HUDEP-2 (cell line): ENCODE data around the gene EP400.

Experiments used
- DNase-seq, 76 experiments: peaks; one replicate each; lab custom pipeline; 2025; ENCODE audit not compliant: unreplicated experiment in 76 of 76; lab: John Stamatoyannopoulos, UW

Gene EP400

DNA sequence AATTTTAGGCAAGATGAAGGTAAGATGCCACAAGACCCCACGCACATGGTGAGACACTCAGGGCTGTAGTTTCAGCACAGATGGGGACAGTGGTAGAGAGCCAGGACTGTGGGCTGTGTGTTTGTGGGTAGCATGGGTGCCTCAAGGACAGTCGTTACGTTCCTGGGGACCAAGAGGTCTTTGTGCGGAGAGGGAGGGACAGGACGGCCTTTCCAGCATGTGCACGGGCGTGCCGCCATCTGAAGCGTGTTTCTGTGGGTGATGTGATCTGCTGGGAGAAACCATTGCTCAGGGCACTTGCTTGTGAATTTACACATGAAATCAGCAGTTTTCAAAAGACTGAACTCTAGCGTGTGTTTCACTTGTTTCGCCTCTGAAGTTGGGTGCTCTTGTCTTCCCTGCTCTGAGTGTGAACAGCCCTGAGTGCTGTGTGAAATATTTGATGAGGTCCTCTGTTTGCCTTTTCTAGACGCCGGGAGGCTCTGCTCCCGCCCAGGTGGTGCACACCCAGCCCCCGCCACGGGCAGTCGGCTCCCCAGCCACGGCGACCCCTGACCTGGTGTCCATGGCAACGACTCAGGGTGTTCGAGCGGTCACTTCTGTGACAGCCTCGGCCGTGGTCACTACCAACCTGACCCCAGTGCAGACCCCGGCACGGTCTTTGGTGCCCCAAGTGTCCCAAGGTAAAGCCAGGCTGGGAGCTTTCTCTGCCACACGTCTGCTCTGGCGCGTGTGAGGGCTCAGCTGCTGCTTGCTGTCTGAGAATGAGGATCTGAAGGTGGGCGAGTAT lies 112.1 kb downstream of the EP400 start:
- no peak for DNase-seq

DNA sequence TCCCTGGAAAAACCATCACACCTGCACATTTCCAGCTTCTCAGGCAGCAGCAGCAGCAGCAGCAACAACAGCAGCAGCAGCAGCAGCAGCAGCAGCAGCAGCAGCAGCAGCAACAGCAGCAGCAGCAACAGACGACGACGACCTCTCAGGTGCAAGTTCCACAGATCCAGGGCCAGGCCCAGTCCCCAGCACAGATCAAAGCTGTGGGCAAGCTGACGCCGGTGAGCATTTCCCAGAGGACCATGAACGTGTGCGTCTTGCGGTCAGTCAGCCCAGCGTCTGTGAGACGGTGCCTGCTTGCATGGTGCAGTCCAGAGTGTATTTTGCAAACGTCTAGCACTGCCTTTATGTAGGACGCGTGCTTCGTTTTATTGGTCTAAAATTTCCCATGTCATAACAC lies 112.7 kb downstream of the EP400 start:
- DNase-seq: no peak

DNA sequence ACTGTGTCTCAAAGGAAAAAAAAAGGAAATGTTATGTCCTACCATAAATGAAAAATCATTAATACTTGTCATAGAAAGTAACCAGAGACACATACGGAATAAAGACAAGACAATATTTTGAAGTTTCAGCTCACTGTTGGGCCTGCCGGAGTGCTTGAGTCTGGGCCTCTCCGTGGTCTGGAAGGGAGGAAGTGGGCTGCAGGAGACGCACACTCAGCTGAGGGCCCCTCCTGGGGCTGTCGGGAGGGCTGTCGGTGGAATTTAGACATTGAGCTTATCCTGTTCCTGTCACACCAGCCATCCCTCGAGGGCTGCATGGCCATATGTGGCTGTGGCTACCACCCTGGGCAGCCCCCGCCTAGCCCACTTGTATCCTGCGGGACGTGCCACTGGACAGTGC lies 113.7 kb downstream of the EP400 start:
- DNase-seq: no peak

DNA sequence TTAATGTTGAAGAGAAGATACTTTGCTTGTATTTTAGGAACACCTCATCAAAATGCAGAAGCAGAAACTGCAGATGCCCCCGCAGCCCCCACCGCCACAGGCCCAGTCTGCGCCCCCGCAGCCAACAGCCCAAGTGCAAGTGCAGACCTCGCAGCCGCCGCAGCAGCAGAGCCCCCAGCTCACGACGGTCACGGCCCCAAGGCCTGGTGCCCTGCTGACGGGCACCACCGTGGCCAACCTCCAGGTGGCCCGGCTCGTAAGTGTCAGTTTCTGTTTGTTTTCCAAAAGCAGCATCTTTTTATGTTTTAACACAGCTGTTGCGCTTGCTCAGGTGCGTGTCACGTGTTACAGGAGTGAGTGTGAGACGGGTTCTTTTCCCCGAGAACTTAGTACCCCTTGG lies 114.9 kb downstream of the EP400 start:
- DNase-seq: no peak

DNA sequence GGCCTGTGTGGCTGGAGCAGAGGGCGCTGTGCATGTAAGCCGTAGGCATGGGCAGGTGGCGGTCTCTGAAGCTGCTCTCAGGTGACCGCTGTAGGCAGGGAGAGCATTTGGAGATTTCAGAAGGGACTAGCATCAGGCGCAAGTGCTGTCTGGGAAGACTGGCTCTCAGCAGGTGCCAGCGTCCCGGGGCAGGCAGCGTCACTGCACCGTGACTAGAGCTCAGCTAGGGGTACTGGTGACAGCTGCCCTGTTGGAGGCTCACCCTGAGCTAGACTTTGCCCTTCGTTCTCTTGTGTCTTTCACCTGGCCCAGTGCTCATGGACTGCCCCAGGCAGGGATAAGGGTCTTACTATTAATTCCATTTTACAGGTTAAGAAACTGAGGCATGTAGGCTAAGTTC lies 115.5 kb downstream of the EP400 start:
- DNase-seq: no peak

DNA sequence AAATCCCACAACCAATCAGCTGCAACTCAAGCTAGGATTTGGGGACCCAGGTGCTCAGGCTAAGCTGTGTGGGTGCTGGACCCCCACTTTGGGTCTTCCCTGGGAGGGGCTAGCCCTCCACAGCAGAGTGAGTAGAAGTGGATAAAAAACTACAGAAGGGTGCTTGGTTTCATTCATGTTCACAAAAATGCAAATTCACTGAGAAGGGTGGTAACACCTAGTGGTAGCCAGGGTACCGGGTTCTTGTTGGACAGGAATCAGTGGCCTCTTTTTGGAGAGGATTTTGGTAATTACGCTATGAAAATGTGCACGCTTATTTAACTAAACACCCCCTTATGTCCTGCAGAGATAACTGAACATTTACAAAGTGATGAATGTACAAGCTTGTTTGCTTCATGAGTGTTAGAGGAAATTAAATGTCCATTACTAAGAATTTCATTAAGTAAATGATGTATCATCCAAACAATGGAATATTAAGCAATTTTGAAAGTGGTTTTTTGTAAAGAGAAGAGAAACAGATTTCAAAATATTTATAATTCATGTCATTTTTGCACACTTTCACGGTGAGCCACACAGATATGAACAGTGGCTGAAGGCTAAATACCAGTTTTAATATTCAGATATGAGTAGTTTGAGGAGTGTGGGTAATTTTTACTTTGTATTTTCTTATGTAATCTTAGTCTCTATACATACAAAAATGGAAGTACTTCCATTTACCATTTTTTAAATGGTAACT lies 116.0 kb downstream of the EP400 start:
- DNase-seq: no peak

DNA sequence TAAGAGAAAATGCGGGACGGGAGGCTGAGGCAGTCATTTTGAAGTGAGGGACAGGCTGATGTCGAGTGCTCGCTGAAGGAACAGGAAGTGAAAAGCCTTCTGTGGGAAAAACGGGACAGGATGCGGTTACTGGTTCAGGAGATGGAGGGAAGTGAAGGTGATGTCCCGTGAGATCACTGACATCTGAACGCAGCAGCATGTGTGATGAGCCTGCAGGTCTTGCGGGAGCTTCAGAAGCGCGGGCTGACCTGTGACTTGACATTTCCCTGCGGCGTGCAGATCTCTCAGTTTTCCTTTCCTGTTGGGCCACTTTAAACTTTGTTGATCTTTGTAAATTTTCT lies 116.6 kb downstream of the EP400 start:
- DNase-seq: no peak

DNA sequence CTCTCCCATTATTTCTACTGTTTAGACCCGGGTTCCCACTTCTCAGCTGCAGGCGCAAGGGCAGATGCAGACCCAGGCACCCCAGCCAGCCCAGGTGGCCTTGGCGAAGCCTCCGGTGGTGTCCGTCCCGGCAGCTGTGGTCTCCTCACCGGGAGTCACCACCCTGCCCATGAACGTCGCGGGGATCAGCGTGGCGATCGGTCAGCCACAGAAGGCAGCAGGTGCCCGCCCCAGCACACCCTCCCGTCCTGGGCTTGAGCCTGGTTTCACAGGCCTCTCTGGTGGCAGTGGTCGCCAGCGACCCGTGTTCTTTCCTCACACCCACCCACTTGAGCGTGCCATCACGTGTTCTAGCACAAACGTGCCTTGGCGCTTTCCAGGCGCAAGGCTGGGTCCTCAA lies 117.0 kb downstream of the EP400 start:
- no peak for DNase-seq

DNA sequence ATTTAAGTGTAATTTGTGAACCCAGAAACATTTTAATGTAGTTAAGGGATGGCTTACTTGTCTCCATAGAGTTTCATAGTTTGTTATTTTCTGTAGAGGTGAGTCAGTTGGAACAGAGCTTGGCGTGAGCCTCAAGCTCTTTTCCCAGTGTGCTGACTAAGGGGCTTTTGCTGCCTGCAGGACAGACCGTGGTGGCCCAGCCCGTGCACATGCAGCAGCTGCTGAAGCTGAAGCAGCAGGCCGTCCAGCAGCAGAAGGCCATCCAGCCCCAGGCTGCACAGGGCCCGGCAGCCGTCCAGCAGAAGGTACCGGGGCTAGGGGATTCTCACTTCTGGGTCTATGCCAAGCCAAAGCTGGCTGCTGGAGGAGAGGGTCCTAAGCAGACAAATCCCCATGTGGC lies 117.4 kb downstream of the EP400 start:
- no peak for DNase-seq

DNA sequence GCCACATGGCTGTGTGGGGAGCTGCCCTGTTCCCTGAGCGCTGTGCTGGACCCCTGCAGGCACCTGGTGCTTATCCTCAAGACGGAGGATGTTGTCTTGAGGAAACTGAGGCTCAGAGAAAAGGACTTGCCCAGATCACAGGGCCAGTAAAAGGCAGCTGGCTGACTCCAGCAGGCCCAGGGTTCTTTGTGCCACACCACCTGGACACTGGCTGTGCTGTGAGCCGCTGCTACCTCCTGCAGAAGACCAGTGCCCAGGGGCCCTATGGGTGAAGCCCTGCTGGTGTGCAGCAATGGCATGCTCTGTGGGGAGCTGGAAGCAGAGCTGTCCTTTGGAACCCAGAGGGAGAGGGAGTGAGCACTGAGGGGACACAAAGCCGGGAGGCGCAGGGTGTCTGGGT lies 118.5 kb downstream of the EP400 start:
- DNase-seq: no peak

DNA sequence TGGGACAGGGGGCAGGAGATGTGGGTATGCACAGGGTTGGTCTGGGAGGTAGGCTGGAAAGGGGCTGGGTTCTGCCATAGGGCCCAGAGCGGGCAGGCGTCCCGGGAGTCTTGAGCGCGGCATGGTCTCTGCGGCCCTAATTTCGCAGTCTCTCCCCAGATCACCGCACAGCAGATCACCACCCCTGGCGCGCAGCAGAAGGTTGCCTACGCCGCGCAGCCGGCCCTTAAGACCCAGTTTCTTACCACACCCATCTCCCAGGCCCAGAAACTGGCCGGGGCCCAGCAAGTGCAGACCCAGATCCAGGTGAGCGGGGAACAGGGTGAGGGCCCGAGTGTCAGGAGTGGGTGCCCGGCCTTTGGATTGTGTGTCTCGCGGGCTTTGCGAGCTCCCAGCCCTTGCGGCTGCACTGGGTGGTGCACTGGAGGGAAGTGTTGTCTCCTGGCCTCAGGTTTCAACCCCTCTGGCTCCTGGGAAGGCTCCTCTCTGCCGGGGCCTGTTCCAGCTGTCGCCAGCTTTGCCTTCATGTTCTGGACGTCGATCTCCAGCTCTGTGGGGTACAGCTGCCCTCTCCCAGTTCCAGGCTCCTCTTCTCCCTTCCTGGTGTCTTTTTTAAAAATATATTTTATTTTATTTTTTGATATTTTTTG lies 119.7 kb downstream of the EP400 start:
- DNase-seq: no peak

DNA sequence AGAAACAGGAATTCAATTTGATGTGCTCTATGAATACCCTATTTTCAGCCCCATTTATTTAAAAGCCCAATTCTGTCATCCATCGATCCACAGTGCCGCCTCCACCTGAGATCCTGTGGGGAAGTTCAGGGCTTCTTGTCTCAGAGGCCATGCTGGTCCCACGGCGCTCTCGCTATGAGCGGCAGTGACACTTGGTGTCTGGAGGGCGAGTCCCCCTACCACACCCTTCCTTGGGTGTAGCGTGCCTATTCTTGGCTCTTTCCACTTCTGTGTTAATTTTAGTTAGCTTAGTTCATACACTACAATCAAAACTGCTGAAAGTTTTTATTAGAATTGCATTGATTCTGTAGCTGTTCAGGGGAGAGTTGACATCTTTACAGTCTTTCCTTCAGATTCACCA lies 120.6 kb downstream of the EP400 start:
- no peak for DNase-seq

DNA sequence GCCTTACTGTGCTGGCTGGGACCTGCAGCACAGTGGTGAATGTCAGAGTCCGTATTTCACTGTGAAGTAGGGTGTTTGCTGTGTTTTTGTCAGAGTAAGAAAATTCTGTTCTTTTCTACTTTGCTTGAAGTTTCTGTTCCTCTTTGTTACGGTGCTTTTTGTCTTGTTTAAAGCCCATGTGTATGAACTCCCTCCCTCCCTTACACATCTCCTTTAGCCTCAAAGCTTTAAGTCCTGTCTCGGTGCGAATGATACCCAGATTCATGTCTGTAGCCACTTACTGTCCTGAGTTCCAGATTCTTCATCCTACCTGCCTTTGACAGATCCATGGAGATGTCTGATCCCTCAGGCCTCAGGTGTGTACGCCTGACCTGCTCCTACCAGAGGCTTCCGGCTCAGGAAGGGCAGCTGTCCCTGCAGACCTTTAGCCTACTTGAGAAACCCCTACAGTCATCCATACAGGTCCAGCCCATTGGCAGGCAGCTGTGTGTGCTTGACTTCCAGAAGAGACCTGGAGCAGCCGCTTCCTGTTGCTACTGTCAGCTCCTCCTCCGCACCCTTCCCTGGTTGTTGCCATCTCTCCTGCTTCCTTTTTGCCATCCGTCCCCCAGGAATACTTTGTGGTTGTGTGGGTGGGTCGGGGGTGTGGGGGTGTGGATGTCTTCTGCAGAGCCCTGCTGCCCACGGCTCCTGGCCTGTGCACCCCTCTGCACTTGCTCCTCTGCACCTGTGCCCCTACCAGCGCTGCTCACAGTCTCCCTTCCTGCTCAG lies 121.5 kb downstream of the EP400 start:
- no peak for DNase-seq

DNA sequence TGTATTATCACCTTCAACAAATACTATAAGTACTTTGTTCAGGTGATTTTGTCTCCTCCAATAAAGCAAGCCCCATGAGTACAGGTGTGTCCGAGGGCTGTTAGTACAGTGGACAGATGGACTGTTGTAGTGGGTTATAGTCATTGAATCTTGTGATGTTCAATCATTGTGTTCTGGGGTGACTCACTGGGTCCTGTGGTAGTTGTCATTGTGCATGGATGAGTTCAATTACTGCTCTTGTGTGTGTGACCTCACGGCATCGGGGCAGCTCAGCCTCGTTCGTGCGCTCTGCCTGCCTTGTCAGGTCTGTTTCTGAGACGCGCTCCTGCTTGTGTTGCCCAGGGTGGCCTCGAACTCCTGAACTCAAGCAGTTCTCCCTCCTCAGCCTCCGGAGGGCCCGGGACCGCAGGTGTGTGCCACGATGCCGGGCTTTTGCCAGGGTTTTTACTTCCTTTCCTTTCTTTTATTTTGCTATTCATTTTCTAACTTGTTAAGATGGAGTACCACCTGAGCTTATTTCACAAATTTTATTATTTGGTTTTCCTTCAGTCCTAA lies 122.2 kb downstream of the EP400 start:
- no peak for DNase-seq

DNA sequence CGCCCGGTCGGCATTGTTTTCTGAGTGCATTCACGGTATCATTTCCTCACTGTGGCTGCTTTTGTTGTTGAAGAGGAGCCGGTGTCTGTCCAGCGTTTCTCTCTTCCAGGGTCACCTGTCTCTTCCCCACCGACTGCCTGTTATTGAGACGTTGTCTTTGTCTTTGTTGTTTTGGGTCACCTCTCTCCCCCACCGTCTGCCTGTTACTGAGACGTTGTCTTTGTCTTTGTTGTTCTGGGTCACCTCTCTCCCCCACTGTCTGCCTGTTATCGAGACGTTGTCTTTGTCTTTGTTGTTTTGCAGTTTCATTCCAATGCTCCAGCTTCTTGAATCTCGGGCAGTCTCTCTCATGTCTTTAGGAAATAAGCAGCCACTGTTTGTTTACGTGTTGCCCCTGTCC lies 124.5 kb downstream of the EP400 start:
- DNase-seq: no peak

DNA sequence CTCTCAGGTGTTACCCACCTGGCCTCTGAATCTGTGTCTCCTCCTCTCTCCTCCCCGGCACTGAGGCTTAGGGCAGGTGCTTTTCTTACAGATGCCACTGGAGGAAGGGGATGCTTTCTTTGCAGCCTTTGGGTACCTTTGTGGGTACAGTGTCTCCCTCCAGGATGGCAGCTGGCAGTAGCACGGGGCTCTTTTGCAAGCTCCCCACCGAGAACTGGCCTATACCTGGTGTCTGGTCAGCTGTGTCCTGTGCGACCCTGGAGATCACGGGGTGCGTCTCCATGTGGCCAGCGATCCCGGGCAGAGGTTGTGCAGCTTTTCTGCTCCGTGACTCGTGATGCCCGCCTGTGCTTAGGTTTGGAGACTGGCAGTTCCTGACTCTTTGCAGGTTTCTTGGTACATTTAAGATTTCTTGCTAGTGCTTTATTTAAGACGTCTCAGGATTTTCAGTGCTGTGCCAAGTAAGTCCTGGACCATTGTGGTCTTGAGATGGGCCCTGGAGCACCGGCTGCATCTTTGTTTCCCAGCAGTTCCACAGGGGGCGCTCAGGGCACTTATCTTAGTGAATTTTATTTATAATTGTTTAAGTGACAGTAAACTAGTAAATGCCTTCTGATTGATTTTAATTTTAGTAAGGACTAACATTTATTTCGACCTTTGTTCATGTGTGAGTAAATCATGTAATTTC lies 125.4 kb downstream of the EP400 start:
- peak in 3 of 76 experiments; percentile 6 to 13 (median 6) for DNase-seq

DNA sequence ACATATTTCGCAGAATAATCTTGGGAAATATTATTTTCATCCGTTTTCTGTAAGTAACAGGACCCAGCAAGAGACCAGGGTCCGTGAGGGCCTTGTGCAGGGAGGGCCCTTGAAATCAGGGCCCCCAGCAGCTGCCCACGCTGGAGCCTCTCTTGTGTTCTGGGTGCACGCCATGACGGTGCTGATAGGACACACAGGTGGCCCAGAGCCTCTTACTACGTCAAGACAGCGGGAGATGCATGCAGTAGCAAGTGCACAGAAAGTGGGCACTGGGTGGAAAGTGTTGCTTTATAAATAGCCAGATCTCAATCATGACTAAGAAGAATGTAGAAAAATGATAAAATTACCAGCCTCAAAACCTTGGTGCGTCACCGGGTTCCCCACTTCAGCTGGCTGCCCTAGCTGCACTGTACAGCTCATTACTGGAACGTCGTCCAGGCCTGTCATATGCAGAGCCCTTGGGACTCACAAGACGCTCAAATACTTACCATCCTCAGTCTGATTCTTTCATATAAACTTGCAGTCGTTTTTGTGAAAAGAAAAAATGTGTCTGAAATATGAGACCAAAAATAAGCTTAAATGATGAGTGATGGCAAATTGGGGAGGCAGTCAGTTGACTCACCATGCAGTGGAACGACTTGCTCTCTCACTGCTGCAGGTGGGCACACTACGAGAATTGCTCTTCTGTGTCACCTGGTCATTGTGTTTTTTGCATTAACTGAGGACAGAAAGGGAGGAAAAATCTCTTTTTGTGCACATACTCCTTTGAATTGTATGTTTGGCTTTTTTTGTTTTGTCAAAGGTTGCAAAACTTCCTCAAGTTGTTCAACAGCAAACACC lies 126.2 kb downstream of the EP400 start:
- no peak for DNase-seq

DNA sequence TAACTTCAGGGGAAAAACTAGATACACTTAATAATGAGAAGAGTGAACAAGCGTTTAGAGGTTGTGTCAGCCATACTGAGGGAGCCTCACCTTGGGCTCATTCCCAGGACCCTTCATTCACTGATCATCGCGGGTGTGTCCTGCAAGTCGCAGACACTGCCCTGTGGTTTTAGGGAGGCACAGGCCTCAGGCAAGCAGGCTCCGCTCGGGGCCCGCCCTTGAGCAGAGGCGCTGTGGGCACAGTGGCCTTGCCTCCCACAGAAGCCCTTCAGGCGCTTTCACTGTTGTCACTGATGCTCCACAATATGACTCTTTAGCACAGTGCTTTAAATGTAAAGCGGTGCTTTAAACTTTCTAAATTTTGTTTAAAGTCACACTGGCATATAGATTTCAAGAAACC lies 127.0 kb downstream of the EP400 start:
- peak in 67 of 76 experiments; percentile 8 to 72 (median 44) for DNase-seq

DNA sequence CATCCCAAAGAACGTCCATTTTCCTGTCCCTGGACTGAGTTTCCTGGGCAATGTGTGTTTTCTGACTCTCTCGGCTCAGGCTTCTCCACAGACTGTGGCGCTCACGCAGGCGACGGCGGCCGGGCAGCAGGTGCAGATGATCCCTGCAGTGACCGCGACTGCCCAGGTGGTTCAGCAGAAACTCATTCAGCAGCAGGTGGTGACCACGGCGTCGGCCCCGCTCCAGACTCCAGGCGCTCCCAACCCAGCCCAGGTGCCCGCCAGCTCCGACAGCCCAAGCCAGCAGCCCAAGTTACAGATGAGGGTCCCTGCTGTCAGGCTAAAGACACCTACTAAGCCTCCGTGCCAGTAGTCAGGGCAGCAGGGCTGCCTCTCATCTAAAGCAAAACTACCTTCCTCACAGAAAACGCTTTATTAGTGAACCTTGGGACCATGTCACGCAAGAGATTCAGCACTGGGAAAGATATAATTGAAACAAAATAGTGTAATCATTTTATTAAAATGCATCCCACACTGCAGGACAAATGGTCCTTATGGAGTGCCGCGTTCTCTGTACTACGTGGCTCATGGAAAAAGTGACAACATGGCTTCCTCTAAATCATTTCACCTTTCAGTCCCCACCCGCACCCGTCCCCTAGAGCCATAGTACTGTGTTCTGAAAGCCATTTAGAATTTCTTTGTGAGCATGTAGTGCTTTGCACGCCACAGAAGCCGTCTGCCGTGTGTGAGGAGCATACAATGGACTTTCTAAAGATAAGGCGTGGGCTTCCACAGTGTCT lies 127.8 kb downstream of the EP400 start:
- DNase-seq: no peak
